Stimulated activated CD4-positive, alpha-beta T cell treated with anti-CD3 and anti-CD28 coated beads, Interleukin-2, amount 100 ng/mL, for 4 hours (primary cell): ENCODE results near the gene CDC6.

ENCODE experiments used
- DNase-seq: peaks from one replicate; pipeline ENCODE4 v3.0.0-alpha.2; 2020; ENCODE audit warnings: low read depth

The CDC6 gene

DNA sequence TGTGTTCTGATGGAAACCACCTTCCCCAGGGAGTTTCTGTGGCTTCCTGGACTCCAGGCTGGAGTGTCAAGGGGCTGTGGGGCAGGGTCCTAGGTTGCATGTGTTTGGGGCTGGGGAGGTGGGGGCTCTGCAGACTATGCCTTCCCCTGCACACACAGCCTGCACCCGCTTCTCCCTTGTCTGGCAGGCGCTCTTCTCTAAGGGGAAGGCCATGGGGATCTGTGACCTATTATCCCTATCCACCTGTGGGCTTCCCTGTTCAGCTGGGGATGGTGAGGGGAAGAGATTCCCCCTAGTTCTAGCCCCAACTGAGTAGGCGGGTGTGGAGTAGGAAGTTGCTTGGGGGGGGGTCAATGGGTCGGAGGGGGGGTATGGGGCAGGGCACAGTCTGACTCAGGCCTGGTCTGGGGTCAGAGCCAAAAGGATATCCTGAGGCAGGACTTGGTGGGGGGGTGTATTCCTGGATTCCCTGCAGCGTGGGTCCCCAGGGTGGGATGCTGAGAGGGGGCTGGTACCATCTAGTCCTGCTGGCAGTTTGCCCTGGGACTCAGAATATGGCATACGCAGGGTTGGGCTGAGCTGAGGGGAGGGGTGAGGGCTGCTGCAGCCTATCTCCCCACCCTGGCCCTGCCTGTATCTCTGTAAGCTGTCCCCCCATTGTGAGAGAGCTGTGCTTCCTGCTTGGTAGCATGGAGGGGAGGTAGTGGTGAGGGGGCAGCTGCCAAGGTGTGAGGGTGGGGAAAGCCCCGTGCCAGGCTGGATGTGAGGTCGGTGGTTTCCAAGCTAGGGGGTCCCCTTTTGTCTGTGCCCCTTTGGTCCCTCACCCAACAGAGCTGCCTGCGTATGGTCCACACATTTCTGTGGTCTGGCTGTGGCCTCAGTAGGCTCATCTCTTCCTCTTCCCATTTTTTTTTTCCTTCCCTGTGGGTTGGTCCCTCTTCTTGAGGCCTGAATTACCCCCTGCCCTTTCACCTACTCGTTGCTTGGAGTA, 36.0 kb downstream of the CDC6 start:
- DNase-seq, result peak; percentile 65

DNA sequence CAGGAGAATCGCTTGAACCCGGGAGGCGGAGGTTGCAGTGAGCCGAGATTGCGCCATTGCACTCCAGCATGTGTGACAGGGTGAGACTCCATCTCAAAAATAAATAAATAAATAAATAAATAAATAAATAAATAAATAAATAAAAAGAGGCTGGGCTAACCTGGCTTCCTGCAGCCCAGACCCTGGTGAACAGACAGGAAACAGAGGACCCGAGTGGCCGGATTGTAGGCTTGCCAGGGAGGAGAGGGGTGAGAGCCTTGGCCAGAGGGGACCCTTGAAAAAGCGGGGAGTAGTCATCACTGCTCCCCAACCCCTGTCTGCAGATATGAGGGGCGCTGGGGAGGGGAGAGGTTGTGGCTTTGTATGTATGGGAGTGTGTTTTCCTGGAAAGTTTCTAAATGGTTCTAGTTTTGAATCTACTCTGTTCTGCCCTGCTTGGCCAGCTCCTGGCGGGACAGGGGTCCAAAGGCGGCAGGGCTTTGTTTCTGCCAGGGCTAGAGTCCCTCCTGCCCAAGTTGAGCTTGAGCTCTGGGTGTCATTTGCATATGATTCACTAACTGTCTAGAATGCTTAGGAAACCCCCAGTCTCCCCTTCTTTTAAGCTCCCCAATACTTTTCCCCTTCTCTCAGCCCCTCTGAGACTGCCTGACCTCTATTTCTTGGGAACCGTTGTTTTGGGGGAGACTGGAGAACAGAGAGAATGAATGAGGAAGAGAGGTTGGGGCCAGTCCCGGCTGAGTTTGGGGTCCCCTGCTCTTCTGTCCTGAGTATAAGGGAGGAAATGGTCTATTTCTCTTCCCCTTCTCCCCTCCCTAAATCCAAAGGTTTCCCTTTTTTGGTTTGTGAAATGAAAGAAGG, 37.7 kb downstream of the CDC6 start:
- DNase-seq, result no peak

DNA sequence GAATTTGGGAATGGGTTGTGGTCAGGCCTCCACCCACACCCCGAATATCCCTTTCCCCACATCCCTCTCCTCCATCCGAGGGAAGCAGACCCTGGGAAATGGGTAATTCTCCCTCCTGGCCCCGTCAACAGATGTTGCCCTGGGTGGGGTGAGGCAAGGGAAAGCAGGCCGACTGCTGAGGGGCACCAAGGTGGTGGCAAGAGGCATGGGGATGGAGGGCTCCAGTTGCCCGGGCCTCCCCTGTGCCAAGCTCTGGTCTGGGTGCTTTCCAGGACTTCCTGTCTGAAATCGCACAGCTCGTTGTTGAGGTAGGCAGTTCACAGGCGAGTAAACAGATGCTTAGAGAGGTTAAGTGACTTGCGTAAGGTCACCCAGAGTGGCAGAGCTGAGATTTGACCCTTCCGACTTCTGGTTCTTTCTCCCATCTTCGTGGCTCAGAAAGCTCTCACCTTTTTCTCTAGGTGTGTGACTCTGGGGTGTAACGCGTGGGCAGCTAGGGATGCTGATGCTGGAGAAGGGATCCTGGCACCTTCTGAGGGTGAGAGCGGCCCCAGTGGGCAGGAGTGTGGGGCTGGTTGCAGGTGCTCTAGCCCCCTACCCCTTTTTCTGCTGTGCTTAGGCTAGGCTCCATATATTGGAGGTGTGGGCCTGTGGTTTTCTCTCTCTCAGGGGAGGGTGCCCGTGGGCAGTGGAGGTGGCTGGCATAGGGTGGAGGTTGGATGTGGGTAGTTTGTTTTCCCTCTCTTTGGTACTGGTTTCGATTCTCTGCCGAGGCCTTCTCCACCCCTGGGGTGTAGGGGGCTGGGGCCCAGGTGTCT, 38.5 kb downstream of the CDC6 start:
- no peak for DNase-seq

DNA sequence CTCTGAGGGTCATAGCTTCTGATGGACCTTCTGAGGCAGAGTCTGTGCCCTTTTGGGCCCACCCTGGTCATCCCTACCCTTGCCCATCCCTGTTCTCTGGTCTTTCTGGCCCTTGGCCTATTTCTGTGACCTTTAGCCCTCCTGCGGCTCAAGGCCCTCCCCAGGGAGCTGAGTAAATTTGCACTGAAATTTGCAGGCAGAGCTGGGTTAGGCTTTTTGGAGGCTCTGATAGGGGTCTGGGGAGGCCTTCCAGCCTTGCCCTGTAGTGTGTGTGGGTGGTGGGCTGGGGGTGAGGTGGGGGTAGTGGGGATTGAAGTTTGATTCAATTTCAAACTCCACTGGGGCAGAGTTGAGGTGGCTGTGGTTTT, 39.1 kb downstream of the CDC6 start:
- no peak for DNase-seq

DNA sequence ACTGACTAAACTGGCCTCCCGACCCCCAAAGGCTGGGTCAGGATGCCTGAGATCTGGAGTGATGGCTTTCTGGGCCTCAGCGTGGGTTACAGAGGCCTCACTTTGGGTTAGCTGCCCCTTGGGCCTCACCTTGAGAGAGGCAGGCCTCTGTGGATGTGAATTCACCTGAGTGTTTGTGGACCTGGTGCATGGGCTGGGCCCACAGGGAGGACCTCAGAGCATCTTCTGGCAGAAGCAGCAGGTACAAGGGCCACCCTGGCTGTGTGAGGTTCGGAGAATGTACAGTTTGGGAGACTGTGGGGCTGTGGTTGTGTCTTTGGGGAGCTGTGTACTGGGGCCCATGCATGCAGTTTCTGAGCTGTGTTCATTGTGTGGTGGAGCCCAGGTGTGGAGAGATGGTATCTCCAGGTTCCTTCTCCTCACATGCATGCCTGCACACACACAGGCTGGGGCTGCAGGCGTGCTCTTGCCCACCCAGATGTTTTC, 39.6 kb downstream of the CDC6 start:
- DNase-seq, result no peak

DNA sequence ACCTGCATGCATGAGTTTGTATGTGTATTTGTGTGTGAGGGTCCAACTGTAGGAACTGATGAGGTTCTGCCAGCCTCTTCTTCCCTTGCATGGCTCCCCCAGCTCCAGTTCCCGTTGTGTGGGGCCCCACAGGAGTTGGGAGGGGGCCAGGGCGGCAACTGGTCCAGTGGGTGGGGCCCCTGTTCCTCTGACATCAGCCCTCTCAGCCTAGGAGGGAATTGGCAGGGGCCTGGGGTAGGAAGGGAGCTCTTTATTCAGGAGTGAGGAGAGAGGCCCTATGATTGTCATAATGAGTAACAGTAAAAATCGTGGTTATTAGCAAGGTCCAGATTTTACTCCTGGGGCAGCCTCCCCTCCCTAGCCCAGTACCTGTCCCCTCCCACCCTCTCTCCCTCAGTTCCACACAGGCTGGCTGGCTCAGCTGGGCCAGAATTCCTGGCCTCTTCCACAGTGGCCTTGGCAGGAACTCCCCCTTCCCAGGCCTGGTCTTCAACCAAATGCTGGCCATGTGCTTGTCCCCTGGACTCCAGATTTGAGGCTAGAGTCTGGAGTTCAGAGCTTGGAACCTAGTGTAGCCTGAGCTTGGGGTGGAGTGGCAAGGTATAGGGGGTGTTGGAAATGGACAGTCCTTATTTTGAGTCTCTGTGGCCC, 40.2 kb downstream of the CDC6 start:
- DNase-seq, result no peak

DNA sequence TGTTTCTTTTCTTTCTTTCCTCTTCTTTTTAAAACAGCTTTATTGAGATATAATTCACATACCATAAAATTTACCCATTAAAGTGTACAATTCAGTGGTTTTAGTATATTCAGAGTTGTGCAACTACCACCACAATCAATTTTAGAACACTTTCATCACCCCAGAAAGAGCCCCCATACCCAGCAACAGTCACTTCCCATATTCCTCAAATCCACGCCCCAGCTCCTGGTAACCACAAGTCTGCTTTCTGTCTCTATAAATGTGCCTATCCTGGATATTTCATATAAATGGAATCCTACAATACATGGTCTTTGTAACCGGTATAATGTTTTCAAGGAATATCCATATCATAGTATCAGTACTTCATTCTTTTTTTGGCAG, 40.7 kb downstream of the CDC6 start:
- no peak for DNase-seq

DNA sequence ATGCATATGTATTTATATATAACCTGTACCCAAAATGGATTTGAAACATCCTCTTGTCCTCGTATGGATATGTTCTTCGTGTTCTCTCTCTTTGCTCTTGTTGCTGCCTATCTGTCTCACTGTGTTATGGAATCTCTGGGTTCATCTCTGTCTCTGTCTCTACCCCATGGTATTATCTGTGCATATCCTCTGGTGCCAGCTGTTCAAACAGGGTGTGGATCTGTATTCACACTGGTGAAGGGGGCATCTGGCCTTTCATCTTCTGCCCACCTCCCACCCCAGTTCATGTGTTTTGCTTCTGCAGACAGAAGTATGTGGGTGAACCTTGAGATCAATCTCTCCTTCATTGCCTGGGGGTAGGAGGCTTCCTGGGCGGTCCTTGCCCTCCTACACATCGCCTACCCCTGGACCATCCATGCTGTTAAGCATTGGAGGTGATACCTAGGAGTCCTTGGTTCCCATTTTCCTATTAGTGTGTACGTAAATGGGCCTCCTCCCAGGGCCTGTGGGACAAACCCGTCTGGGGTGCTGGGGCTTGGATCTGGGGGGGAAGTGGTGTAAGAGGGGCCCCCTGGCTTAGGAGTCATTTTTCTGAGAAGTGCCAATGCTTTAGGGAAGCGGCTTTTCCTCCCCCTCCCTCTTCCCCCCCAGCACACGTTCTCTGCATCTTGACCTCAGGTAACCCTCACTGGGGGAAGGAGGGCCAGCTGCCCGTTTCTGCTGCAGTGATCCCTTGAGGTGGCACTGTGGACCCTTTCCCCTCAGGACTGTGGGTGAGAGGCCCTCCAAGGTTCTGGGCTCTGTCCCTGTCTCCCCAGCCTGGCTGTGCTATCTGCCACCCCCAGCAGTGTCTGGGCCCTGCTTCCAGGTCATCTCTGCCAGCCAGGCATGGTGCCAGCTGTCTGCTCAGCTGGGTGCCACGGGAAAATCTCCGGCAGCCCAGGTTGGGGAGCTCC, 42.4 kb downstream of the CDC6 start:
- no peak for DNase-seq

DNA sequence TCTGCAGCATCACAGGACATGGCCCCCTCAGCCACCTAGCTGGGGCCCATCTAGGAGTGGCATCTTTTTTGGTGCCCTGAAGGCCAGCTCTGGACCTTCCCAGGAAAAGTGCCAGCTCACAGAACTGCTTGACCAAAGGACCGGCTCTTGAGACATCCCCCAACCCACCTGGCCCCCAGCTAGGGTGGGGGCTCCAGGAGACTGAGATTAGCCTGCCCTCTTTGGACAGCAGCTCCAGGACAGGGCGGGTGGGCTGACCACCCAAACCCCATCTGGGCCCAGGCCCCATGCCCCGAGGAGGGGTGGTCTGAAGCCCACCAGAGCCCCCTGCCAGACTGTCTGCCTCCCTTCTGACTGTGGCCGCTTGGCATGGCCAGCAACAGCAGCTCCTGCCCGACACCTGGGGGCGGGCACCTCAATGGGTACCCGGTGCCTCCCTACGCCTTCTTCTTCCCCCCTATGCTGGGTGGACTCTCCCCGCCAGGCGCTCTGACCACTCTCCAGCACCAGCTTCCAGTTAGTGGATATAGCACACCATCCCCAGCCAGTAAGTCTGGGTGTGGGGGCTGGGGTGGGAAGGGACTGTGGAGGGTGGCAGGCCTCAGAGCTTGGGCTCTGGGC, 43.3 kb downstream of the CDC6 start:
- DNase-seq, result no peak

DNA sequence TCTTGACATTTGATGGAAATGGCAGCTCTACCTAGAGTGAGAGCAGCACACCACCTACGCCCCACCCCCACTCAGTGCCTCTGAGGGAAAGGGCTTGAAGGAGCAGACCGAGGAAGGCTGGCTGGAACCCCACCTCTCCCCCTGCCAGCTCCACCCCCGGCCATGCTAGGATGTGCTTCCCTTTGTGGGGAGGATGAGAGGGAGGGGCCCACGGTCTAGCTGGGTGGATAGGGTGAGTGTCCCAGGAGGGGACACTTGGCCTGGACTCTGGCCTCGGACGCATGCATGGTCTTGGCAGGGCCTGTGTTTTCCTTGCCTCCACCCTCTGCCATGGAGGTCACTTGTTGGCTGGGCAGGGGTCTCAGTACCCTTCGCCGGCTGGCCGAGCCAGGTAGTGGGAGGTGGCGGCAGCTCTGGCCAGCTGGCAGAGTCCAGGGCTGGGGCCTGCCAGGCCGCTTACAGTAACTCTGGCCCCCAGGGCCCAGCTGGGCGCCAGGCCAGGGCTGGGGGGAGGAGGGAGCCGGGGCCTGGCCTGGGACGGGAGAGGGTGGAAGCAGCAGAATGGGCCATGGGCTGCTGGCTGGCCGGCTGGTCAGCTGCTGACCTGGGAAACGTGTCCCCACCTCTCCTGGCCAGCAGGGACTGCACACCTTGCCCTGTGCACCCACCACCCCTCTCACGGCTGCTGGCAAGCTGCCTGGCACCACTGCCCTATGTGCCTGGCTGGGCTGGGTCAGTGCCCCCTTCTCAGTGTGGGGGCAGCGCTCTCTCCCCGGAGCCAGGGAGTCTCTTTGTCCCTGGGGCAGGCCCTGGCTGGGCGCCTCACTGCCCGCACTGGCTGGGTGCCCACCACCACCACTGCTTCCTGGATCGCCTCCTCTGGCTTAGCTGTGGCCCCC, 44.3 kb downstream of the CDC6 start:
- no peak for DNase-seq

DNA sequence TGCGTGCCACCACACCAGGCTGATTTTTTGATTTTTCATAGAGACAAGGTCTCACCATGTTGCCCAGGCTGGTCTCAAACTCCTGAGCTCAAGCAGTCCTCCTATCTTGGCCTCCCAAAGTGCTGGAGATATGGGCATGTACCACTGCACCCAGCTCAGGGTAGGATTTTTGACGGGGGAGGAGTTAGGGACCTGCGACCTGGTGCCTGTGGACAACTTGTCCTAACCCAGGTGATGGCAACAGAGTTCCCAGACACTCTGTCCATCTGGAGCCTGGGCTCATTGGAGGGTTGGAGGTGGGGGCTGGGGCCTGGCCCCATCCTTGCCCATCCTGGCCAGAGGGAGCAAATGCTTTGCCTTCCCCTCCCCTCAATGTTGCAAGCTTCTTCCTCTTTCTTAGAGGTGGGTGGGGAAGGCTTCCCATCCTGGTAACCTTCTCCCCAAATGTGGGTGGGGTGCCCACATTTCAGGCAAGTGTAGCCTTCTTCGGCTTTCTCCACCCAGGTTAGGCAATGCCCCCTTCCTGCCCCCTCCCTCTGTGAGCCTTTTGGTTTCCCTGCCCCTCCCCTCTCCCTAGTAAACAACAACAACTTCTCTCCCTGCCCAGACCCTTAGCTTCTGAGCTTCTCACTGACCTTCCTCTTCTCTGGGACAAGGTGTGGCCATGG, 46.2 kb downstream of the CDC6 start:
- no peak for DNase-seq

DNA sequence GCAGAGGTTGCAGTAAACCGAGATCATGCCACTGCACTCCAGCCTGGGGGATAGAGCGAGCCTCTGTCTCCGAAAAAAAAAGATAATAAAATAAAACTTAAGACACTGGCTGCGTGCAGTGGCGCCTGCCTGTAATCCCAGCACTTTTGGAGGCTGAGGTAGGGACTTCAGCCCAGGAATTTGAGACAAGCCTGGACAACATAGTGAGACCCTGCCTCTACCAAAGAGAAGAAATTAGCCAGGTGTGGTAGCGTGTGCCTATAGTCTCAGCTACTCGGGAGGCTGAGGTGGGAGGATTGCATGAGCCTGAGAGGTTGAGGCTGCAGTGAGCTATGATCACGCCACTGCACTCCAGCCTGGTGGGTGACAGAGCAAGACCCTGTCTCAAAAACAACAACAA, 47.9 kb downstream of the CDC6 start:
- no peak for DNase-seq

DNA sequence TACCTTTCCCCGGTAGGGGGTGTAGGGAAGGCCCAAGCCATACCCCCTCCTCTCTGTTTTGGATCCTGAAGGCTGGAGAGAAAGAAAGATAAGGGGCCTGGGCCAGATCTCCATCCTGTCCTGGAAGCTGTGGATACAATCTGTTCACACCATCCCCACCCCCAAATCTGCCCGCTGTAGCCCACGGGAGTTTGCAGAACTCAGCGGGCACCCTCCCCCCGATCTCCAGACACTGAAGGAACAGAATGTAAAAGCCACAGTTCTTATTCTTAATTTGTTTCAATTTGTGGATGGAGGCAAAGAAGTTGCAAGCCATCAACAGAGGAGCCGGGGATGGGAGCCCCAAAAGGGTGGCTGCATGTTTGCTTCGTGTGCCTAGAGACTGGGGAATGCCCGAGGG, 49.7 kb downstream of the CDC6 start:
- DNase-seq, result no peak

DNA sequence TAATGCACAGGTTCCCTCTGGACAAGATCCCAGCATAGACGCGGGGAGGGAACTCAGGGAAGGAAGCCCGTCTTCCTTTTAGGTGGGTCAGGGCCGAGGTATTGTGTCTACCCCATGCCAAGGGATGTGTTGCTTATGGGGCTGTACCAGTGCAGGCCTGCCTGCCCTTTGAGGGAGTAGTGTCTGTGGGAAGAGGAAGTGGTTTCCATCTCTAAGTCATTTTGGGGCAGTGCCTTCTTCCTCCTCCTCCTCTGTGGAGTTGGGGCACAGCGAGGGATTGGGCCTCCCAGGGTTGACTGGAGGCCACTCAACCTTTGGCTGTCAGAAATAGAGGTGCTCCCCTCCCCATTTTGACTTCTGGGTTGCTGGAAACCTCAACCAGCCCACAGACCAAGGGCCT, 50.4 kb downstream of the CDC6 start:
- DNase-seq, result no peak

DNA sequence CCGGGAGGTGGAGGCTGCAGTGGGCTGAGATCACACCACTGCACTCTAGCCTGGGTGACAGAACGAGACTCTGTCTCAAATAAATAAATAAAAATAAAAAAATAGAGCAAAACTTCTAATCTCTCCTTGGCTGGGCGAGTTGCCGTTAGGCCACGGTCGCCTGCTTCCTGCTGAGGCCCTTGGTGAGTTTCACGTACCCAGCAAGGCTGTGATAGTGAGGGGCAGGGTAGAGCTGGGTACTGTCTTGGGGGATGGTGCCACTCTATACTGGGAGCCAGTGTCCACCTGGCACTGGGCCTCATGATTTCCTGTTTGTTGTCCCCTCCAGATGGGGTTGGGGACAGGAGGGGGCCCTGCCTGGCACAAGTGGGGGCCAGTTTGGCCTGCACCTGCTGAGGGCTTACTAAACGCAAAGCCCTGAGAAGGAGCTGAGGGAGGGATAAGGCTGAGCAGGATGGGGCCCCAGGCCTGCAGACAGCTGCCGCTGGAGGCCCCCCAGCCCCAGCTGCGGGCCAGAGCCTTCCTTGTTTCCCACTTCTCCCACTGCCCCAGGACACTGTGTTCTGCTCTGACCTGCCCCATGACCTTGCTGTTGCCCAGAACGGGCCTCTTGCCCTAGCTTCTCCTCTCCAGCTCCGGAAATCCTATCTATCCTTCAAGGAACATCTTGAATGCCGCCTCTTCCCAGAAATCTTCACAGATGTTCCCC, 51.4 kb downstream of the CDC6 start:
- DNase-seq, result no peak

DNA sequence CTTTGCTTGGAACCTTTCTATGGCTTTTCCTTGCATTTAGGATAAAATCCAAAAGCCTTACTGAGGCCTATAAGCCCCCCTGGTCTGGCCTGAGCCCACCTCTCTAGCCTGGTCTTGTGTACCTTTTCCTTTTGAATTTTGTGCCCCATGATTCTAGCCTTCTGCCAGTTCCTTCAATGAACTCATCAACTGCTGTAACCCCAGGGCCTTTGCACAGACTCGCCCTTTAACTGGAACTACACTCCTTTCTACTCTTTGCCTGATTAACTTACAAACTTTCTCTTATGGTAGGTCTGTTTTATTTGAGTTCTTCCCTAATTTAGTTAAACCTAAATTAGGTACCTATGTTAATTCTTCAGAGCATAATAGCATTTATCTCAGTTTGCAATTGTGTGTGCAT, 52.6 kb downstream of the CDC6 start:
- DNase-seq, result no peak
